Erythroblast (primary cell): ENCODE measurements around the gene SOX8.

ENCODE experiments used
- GATA1 ChIP-seq: IDR thresholded peaks from 2 replicates; pipeline ENCODE4 v1.6.1; 2011; ENCODE audit warnings: low read depth, mild to moderate bottlenecking, control low read depth, low read length, moderate library complexity
- POLR2A ChIP-seq: IDR thresholded peaks from 2 replicates; pipeline ENCODE4 v1.6.1; 2011; ENCODE audit warnings: mild to moderate bottlenecking, low read length

GRCh38 chr16:942436-943060, 39.0 kb upstream of the SOX8 start:
- TF ChIP-seq POLR2A (no peak), GATA1 (no peak)
